Fibroblast of lung (primary cell): ENCODE data around the gene MYZAP. TPM values are rescaled to one million over a fixed set of nuclear protein-coding genes. Genes with fewer than 3 reads are reported as not detected.
"Not testable (repeated sequence)": the region's sequence is repeated elsewhere in the genome, so short reads cannot be mapped to it uniquely, and the experiment has no call there.

ENCODE experiments used
- DNase-seq, 2 donors: peaks; one replicate each; pipeline versions ENCODE4 v3.0.0 to v3.0.0-alpha.2; 2010; ENCODE audit warnings: low read depth in 2 of 2
- H2AFZ ChIP-seq: 2 replicates; pipeline ENCODE4 v1.5.1; 2012; ENCODE audit warnings: low read length, control low read depth, inconsistent platforms
- H3K27ac ChIP-seq: 2 replicates; pipeline ENCODE4 v1.5.1; 2011; ENCODE audit warnings: low read length, control low read depth; ENCODE audit not compliant: insufficient read depth
- H3K27me3 ChIP-seq: 2 replicates; pipeline ENCODE4 v1.5.1; 2011; ENCODE audit warnings: mild to moderate bottlenecking, low read length; ENCODE audit not compliant: control insufficient read depth, insufficient read depth
- H3K36me3 ChIP-seq: 2 replicates; pipeline ENCODE4 v1.5.1; 2011; ENCODE audit warnings: low read length; ENCODE audit not compliant: control insufficient read depth, insufficient read depth
- H3K4me1 ChIP-seq: 2 replicates; pipeline ENCODE4 v1.5.1; 2011; ENCODE audit warnings: low read length; ENCODE audit not compliant: control insufficient read depth, insufficient read depth; ENCODE audit errors: extremely low read depth
- H3K4me2 ChIP-seq: 2 replicates; pipeline ENCODE4 v1.5.1; 2011; ENCODE audit warnings: low read length, control low read depth; ENCODE audit not compliant: insufficient read depth; ENCODE audit errors: extremely low read depth
- H3K4me3 ChIP-seq, 4 experiments: fragments of 200-600 bp in 1 of 4; sonication (generic) in 1 of 4; replicated peaks in 1 of 4; 2 replicates each; pipeline ENCODE4 v1.5.1; 2011 to 2016; ENCODE audit warnings: low read length in 4 of 4, low read depth in 3 of 4, mild to moderate bottlenecking in 3 of 4, control low read depth in 2 of 4, inconsistent platforms in 1 of 4, mixed read lengths in 1 of 4; ENCODE audit not compliant: insufficient read depth in 1 of 4; ENCODE audit errors: control extremely low read depth in 1 of 4
- H3K79me2 ChIP-seq: 2 replicates; pipeline ENCODE4 v1.5.1; 2012; ENCODE audit warnings: mild to moderate bottlenecking, low read length, inconsistent platforms; ENCODE audit not compliant: control insufficient read depth, insufficient read depth
- H3K9ac ChIP-seq: 2 replicates; pipeline ENCODE4 v1.5.1; 2011; ENCODE audit warnings: mild to moderate bottlenecking, low read length, control low read depth; ENCODE audit not compliant: insufficient read depth
- H3K9me3 ChIP-seq: 2 replicates; pipeline ENCODE4 v1.5.1; 2012; ENCODE audit warnings: low read depth, low read length; ENCODE audit not compliant: control insufficient read depth, insufficient read depth
- H4K20me1 ChIP-seq: 2 replicates; pipeline ENCODE4 v1.5.1; 2011; ENCODE audit warnings: low read length; ENCODE audit not compliant: control insufficient read depth, insufficient read depth; ENCODE audit errors: extremely low read depth
- CTCF ChIP-seq, 2 donors: IDR thresholded peaks in 1 of 2; conservative IDR thresholded peaks in 1 of 2; 1 replicate in 1 of 2; 2 replicates in 1 of 2; pipeline ENCODE4 v1.5.1; 2011 to 2012; ENCODE audit warnings: low read length in 2 of 2, control low read depth in 1 of 2, inconsistent platforms in 1 of 2, low read depth in 1 of 2, mild to moderate bottlenecking in 1 of 2
- EZH2 ChIP-seq: IDR thresholded peaks from 2 replicates; pipeline ENCODE4 v1.5.1; 2012; ENCODE audit warnings: low read length, control low read depth, mild to moderate bottlenecking; ENCODE audit errors: missing control alignments
- polyA plus RNA-seq, 2 donors: library from polyadenylated mRNA; depleted of rRNA in 1 of 2; stranded (reverse) in 1 of 2; unstranded in 1 of 2; fragments of >200 nt; gene quantifications; 2 replicates each; pipeline ENCODE4 v1.2.1, GENCODE V29; 2011 to 2012; ENCODE audit warnings: missing spikeins in 1 of 2
- total RNA-seq: library from RNA; depleted of rRNA; stranded (reverse); fragments of >200 nt; gene quantifications from 2 replicates; pipeline ENCODE4 v1.2.1, GENCODE V29; 2014

MYZAP gene
- total and polyA plus RNA-seq, 2 donors (not counting 1 experiment from before 2014, with no cell fraction given): 0.17 TPM; not detected in 1

GRCh38 chr15:57614241-57614640, 22.5 kb downstream of the MYZAP start:
- no peak overlapping the region for H3K4me3 ChIP-seq
- H3K27ac ChIP-seq: no peak overlapping the region
- TF ChIP-seq CTCF (conservative IDR thresholded peaks at IDR 0.05 in 1 of 2, IDR thresholded peaks at IDR 0.05 in 1 of 2; ENCODE audit: low read depth in 1 of 2, low read length in 2 of 2): no peak
- no peak for TF ChIP-seq EZH2
- H3K79me2 ChIP-seq: no peaks in the 10 kb centered on the region
- H2AFZ ChIP-seq: no peak overlapping the region
- H3K36me3 ChIP-seq: no peaks in the 10 kb centered on the region
- H3K4me1 ChIP-seq: no peaks in the 10 kb centered on the region
- H4K20me1 ChIP-seq: no peaks in the 10 kb centered on the region
- no peak overlapping the region for H3K9ac ChIP-seq
- no peaks in the 10 kb centered on the region for H3K27me3 ChIP-seq
- no peak for DNase-seq
- H3K4me2 ChIP-seq: no peak overlapping the region
- no peaks in the 10 kb centered on the region for H3K9me3 ChIP-seq

- H3K4me3 ChIP-seq, DNase-seq, H3K27ac ChIP-seq, H3K4me1 ChIP-seq, H3K4me2 ChIP-seq, H3K36me3 ChIP-seq, H3K79me2 ChIP-seq, H3K27me3 ChIP-seq, H3K9me3 ChIP-seq, H2AFZ ChIP-seq, H3K9ac ChIP-seq, H4K20me1 ChIP-seq: not testable (repeated sequence)
Measured at GRCh38 chr15:57615951-57616496, 24.3 kb downstream of the MYZAP start.

GRCh38 chr15:57618325-57618724, 26.6 kb downstream of the MYZAP start:
- Histone ChIP-seq H3K4me3 (no peak overlapping the region), H3K27ac (no peak overlapping the region), H3K9ac (no peak overlapping the region), H2AFZ (no peak overlapping the region), H3K4me1 (no peaks in the 10 kb centered on the region), H3K9me3 (no peaks in the 10 kb centered on the region), H3K36me3 (no peaks in the 10 kb centered on the region), H3K4me2 (no peak overlapping the region), H3K79me2 (no peaks in the 10 kb centered on the region), H4K20me1 (no peaks in the 10 kb centered on the region), H3K27me3 (peaks cover 2% of the 10 kb centered on the region)
- DNase-seq: no peak
- TF ChIP-seq CTCF (conservative IDR thresholded peaks at IDR 0.05 in 1 of 2, IDR thresholded peaks at IDR 0.05 in 1 of 2; ENCODE audit: low read depth in 1 of 2, low read length in 2 of 2): no peak
- no peak for TF ChIP-seq EZH2
